Measurements from ENCODE around the gene MBD4.

DNA sequence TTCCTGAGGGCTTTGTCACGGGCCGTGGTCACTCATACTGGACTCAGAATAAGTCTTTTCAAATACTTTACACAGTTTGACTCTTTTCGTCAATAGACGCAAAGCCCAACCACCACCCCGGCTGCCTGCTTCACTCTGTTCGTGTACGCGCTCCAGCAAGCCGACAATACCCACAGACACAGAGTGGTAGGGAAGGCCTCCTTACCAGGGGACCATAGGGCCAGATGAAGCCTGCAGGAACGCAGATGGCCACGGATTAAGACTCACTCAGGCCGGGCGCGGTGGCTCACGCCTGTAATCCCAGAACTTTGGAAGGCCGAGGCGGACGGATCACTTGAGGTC, 41.0 kb downstream of the MBD4 start:
- no peak for TF ChIP-seq EZH2 (IDR thresholded peaks at IDR 0.05; ENCODE audit: low read length)
- TF ChIP-seq CTCF (optimal IDR thresholded peaks at IDR 0.05 in 1 of 3, IDR thresholded peaks at IDR 0.05 in 1 of 3, conservative IDR thresholded peaks at IDR 0.05 in 1 of 3; ENCODE audit: extremely low read depth in 1 of 3, insufficient read depth in 2 of 3, low read length in 3 of 3) = no peak
